LNCAP (cell line): ENCODE results near the gene DLK1.

ENCODE experiments used
- CTCF ChIP-seq: fragments of 450-650 bp; IDR thresholded peaks from 2 replicates; pipeline ENCODE4 v1.5.1; 2017; ENCODE audit warnings: mild to moderate bottlenecking

DLK1 gene

GRCh38 chr14:100726550-100727085 is at the start of gene DLK1:
TSS of gene DLK1 (plus strand) at chr14:100726892. CDS start at chr14:100727069, 177 bp downstream.
- no peak for TF ChIP-seq CTCF

- TF ChIP-seq CTCF = no peak
Measured at GRCh38 chr14:100677152-100677551, 49.5 kb upstream of the DLK1 start.

GRCh38 chr14:100677554-100678468 is 48.9 kb upstream of the DLK1 start:
- TF ChIP-seq CTCF = no peak

DNA sequence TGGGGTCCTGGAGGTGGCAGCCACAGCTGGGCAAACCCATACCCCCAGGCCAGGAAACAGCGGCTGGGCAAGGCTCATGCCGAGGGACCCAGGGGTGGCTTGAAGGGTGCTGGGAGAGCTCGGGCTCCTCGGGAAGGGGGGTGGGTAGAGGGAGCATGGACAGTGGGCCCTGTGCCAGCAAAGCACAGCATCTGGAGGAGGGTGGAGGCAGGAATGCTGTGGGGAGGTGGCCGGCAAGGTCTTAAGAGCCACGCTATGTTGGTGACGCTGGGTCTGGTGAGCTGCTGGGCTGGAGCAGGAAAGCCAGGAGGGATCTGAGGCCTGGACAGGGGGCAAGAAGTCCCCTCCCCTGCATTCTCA is 48.2 kb upstream of the DLK1 start:
- no peak for TF ChIP-seq CTCF

GRCh38 chr14:100679153-100679552 is 47.5 kb upstream of the DLK1 start:
- TF ChIP-seq CTCF = no peak

DNA sequence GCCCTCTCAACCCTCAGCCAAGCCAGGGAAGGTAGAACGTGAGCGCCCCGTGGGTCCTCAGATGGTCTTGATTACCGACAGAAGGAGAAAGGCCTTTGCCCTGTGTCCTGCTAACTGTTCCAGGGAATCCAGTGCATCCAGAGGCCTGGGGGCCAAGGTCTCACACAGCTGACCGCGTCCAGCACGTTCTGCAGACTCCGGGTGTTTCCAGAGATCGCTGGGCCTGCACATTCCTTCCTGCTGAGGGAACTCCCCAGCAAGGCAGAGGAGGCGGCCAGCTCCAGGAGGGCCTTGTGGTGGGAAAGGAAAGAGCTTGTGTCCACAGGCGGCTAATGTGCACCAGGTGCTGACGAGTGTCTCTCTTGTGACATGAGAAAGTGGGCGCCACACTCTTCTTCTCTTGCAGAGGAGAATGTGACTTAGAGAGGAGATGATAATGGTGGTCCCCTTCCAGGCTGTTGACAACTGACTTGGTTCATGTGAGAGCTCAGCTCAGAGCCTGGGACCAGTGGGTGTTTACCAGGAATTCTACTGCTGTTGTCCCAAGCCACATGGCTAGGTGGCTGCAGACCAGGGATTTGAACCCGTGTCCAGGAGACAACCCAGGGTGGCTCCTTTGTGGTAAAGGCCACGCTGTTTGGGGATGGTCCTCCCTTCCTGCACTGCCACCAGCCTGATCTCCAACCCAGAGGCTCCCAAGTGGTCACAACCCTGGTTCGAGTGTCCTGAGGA is 46.8 kb upstream of the DLK1 start:
- no peak for TF ChIP-seq CTCF

DNA sequence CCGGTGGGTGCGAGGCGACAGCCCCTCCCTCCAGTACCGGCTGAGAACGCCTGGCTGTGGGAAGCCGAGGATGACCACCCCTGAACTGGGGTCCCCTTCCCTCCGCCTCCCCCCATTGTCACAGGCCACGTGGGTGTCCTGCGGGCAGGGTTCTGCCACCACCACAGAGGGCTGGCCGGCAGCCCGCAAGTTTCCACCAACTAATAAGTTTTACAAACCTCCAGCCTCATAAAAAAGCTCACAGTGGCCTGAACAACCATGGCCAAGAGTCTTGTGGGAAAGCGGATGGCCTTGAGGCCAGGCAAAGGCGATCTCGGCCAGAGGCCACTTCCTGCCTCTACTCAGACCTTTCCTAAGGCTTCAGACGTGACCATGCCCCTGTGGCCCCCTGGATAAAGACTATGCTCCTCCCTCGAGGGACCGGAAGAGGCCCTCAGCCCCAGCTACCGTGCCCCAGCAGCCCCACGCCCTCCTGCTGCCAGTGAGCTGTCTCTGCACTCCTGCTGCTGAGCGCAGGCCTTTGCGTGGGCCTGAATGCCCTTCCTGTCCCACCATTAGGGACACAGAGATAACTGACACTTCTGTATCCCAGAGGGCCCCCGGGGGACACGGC is 46.1 kb upstream of the DLK1 start:
- no peak for TF ChIP-seq CTCF
